GM19467 (cell line): Measurements from ENCODE around the gene SPDYE5.
A peak's percentile ranks its signal among the peaks of the same experiment; 100 is the strongest.
"Not testable (repeated sequence)": the region's sequence is repeated elsewhere in the genome, so short reads cannot be mapped to it uniquely, and the experiment has no call there.

Experiments
- ATAC-seq: cut with Tn5 transposase; IDR thresholded peaks from one replicate; pipeline ENCODE4 v1.9.1; 2021; ENCODE audit warnings: mild to moderate bottlenecking, moderate library complexity; ENCODE audit not compliant: unreplicated experiment

Gene SPDYE5

DNA sequence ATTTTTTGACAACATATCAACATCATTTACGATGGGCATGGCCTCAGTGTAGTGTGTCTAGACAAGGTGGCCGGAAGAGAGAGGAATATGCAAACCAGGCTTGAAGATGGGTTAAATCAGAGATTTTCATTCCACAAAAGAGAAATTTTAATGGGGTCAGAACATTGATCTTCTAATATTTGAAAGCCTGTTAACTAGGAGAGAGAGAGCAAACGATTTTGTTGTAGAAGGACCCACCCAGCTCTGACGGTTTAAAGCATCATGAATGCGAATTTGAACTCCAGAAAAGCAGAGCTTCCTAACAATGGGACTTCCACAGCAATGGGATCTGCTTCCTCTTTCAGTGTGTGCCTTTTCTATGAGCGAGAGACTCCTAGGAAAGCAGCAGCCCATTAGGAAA, at the start of gene SPDYE5:
TSS of gene SPDYE5 (plus strand) at position 301 of the 400 bp plus-strand sequence. CDS start 1,728 bp downstream, outside the sequence.
- not testable (repeated sequence) for ATAC-seq

DNA sequence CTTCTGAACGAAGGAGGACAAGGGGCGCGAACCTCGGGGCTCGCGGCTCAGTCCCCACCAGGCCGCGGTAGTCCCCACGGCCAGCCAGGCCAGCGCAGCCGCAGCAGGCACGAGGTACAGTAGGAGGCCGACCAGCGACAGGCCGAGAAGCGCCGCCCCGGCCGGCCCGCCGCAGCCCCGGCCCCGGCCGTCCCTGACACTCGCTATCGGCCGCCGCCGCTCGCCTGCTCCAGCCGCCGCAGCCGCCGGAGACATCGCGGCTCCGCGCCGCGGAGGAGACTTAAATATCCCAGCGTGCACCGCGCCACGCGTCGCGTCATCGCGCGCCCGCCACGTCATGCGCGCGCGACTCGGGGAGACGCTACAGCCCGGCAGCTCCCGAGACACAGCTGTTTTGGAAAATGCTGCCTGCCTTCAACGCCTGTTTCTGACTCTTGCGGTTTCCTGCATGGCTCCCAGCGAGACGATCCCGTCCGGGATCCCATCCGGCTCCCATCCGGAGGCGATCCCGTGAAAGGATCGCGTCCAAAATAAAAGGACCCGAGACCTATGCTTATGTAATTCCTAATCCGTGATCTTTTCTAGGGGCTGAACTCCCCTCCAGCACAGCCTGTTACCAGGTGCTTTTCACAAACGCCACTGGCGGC, 49.5 kb upstream of the SPDYE5 start:
- peak; percentile 79 for ATAC-seq

DNA sequence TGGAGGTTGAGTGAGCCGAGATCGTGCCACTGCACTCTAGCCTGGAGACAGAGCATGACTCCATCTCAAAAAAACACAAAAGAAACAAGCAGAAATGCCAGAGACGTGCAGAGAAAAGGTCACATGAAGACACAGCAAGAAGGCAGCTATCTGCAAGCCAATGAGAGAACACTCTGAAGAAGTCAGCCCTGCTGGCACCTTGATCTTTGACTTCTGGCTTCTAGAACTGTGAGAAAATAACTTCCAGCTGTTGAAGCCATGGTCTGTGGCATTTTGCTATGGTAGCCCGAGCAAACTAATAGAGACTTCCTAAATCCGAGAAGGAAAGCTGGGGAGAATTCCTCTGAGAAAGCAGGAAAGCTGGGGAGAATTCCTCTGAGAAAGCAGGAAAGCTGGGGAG, 42.2 kb upstream of the SPDYE5 start:
- not testable (repeated sequence) for ATAC-seq

DNA sequence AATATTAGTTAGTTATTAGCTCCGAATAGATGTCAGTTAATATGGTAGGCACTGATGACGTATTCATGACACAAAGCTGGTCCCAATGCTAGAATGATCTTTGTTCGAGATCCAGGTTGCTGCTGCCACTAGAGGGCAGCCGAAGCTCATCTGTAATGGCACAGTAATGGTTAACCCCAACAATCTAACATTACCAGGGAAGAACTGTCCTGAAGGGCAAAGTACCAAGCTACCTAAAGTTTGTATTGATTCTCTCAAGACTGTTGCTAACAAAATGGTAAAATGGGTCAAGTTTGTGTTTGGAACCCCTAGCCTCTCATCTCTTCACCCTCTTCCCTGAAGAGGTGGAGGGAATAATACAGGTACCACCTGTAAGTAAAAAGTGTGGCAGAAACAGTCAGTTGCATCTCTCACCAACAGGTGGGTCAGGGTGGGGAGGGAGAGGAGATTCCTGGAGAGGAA, 39.6 kb upstream of the SPDYE5 start:
- peak; percentile 67 for ATAC-seq

GRCh38 chr7:75456403-75456802, 35.7 kb upstream of the SPDYE5 start:
- ATAC-seq, result not testable (repeated sequence)

GRCh38 chr7:75458034-75458433, 34.1 kb upstream of the SPDYE5 start:
- not testable (repeated sequence) for ATAC-seq

DNA sequence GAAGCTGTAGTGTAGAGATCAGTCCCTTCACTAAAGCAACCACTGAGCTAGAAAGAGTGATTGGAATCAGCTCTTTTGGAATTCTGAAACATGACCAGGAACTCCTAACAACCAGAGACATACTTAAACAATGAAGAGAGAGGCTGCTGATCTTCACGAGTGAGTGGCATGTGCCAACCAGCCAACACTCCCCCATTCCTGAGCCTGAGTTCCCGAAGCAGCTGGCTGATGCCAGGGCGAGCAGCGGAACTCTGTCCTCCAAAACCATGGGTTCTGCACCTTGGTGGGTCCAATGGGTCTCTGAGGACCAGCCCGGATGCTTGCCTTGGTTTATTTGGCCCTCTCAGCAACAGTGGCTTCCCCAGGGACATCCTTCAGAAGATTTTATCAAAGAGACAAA, 31.6 kb upstream of the SPDYE5 start:
- ATAC-seq, result not testable (repeated sequence)

DNA sequence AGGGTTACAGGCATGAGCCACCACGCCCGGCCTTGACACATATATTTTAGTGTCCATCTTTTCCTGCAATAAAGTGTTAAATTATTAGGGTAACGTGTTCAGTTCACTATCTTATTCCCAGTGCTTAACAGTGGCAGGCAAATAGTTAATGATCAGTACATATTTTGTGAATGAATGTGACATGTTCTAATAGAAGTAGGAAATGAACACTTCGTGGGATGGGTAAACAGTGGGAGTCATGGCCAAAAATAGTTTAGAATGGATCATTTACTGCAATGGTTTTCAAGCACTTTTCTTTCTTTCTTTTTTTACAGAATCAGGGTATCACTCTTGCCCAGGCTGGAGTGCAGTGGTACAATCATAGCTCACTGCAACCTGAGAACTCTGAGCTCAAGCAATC, 22.0 kb upstream of the SPDYE5 start:
- not testable (repeated sequence) for ATAC-seq

GRCh38 chr7:75477457-75477856, 14.7 kb upstream of the SPDYE5 start:
- ATAC-seq, result not testable (repeated sequence)

DNA sequence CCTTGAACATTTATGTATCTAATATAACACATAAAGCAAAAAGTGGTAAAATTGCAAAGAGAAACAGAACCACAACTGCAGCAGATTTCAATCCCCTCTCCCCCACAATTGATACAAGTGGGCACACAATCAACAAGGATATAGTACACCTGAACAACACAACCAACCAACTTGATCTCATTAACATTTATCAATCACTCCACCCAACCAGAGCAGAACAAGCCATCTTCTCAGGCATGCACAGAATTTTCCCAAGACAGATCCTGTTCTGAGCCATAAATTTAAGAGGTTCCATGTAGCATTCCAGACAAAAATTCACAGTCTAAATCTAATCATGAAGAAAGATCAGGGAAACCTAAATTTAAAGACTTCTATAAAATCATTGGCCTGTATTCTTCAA, 11.8 kb upstream of the SPDYE5 start:
- not testable (repeated sequence) for ATAC-seq

GRCh38 chr7:75485355-75485978, 6.7 kb upstream of the SPDYE5 start:
- ATAC-seq, result not testable (repeated sequence)

GRCh38 chr7:75485979-75486643, 6.0 kb upstream of the SPDYE5 start, which contains the start of gene POM121C:
Gene POM121C, minus strand, starts transcription at chr7:75486299. Its CDS starts 44,803 bp downstream, at chr7:75441496.
- peak; percentile 97 for ATAC-seq

DNA sequence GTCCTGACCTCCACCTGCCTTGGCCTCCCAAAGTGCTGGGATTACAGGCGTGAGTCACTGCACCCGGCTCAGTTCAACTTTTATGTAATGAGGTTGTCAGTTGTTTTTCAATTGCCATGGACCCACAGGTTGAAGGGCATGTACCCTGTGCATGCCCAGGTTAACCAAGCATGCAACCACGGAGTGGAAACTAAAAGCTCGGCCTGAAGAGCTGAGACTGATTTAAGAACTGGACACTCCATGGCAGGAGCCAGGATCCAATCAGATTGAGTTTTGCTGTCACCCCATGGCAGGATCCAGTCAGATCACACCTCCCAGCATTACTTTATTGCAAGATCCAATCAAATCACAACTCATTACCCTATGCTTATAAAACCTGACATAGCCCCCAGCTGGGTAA, 16.9 kb downstream of the SPDYE5 start:
- ATAC-seq, result not testable (repeated sequence)

DNA sequence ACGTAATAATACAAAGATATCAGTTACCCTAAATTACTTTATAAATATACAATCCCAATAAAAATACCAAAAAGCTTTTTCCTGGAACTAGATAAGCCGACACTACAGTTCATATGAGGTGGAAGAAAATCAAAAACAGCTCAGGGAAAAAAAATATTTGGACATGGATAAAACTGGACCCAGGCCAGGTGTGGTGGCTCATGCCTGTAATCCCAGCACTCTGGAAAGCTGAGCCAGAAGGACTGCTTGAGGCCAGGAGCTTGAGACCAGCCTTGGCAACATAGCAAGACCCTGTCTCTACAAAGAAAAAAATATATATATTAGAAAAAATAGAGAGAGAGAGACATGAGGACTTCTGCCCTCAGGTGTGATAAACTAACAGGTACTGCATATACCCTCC, 26.7 kb downstream of the SPDYE5 start:
- not testable (repeated sequence) for ATAC-seq

GRCh38 chr7:75521727-75522126, 29.6 kb downstream of the SPDYE5 start:
- not testable (repeated sequence) for ATAC-seq

DNA sequence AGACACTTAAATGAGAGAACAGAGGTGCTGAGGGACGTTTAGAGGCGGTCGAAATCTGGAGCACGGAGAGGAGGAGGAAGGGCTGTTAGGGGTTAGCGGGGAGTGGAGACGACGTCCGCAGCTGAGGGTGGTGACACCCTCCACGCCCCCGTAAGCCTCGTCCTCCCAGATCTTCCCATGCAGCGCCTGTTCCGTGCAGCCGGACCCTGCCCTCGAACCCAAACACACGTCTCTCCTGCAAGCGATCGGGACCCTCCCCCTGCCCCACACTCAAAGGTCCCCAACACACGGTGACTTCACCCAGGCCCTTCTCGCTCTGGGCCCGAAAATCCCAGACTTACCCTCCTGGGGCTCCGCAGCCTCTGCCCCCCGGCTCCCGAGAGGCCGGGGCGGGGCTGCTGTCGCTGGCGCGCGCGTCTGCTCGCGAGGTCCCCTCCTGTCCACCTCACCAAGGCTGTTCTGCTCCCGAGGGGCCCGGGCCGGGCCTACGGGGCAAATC, 35.2 kb downstream of the SPDYE5 start:
- not testable (repeated sequence) for ATAC-seq

- ATAC-seq, result no peak
These were observed 39.3 kb downstream of the SPDYE5 start for GRCh38 chr7:75531359-75531821.

DNA sequence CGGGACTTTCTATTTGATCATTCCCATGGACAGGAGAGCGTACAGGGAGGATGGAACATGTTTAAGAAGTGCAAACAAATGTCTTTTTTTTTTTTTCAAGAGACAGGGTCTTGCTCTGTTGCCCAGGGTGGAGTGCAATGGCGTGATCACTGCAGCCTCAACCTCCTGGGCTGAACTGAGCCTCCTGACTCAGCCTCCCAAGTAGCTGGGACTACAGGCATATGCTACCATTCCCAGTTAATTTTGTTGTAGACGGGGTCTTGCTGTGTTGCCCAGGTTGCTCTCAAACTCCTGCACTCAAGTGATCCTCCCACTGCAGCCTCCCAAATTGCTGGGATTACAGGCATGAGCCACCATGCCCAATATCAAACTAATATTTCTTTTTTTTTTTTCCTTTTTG, 40.5 kb downstream of the SPDYE5 start:
- no peak for ATAC-seq

- ATAC-seq, result no peak
These were observed 41.8 kb downstream of the SPDYE5 start for GRCh38 chr7:75533926-75534325.

- ATAC-seq, result no peak
These were observed 42.7 kb downstream of the SPDYE5 start for GRCh38 chr7:75534727-75535307.

GRCh38 chr7:75536491-75536890, 44.4 kb downstream of the SPDYE5 start:
- ATAC-seq, result no peak
